Measurements from ENCODE around the gene ZNF865.

Gene ZNF865

GRCh38 chr19:55585658-55586339 is 19.6 kb upstream of the ZNF865 start:
- Histone ChIP-seq H4K20me1 (no peaks in the 10 kb centered on the region), H3K4me1 (peaks cover 50% of the 10 kb centered on the region), H3K9me3 (no peaks in the 10 kb centered on the region), H3K4me2 (peak overlapping the region; percentile 93), H3K4me3 (peak overlapping the region; percentile 62), H3K27ac (peak overlapping the region; percentile 97), H3K27me3 (no peaks in the 10 kb centered on the region), H3K36me3 (no peaks in the 10 kb centered on the region), H3K9ac (peak overlapping the region; percentile 80)
- no peak for TF ChIP-seq Cebpa-rat (IDR thresholded peaks at IDR 0.05)

DNA sequence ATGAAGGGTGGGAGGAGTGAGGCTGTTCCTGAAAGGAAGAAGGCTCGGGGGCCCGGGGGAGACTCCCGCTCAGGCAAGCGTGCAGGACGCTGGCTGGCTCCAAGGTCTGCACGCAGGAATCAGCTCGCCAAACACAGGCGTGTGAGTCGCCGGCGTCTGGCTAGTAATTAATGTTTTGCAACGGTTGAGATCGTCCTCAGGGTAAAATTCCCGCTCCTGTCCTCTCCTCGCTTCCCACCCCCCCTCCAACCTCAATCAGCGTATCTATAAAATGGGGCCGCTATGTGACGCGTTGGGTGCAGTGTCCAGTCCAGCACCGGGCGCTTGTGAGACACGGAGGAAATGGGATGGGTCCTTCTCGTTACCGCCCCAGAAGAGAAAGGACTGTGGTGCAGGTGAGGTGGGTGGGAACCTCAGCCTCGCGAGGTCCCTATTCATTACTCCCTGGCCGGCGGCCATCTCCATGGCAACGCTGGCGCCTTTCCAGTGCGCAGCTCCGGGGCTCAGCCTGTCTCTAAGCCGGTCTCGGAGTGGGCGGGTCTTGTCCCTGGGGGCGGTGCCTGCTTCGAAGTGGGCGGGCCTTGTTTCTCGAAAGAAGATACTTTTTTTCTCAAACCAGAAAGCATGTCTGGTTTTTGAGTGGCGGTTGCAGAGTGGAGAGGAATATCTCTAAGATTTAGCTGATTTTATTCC is 18.3 kb upstream of the ZNF865 start:
- Histone ChIP-seq H3K9ac (peak overlapping the region; percentile 66), H4K20me1 (no peaks in the 10 kb centered on the region)

DNA sequence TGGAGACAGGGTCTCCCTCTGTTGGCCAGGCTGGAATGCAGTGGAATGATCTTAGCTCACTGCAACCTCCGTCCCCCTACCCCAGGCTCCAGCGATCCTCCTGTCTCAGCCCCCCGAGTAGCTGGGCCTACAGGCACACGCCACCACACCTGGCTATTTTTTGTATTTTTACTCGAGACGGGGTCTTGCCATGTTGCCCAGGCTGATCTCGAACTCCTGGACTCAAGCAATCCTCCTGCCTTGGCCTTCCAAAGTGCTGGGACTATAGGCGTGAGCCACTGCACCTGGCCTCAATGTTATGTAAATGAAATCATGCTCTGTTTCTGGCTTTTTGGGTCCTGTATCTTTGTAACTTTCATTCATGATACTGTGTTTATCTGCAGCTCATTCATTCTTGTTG is 16.7 kb upstream of the ZNF865 start:
- no peaks in the 10 kb centered on the region for H4K20me1 ChIP-seq
- no peaks in the 10 kb centered on the region for H3K27me3 ChIP-seq
- peaks cover 28% of the 10 kb centered on the region for H3K36me3 ChIP-seq
- TF ChIP-seq Cebpa-rat (IDR thresholded peaks at IDR 0.05), result no peak
- no peak overlapping the region for H3K4me3 ChIP-seq
- no peak overlapping the region for H3K4me2 ChIP-seq
- no peaks in the 10 kb centered on the region for H3K9me3 ChIP-seq
- H3K27ac ChIP-seq, result no peak overlapping the region
- H3K9ac ChIP-seq, result no peak overlapping the region
- peaks cover 38% of the 10 kb centered on the region for H3K4me1 ChIP-seq

More for the DNA sequence above, 18.3 kb upstream of the ZNF865 start:
- Histone ChIP-seq H3K27me3 (no peaks in the 10 kb centered on the region), H3K9me3 (no peaks in the 10 kb centered on the region), H3K36me3 (peaks cover 11% of the 10 kb centered on the region), H3K27ac (peak overlapping the region; percentile 97), H3K4me1 (peaks cover 38% of the 10 kb centered on the region), H3K4me3 (peak overlapping the region; percentile 62), H3K4me2 (peak overlapping the region; percentile 93)
- TF ChIP-seq Cebpa-rat (IDR thresholded peaks at IDR 0.05), result no peak

GRCh38 chr19:55590109-55590508 is 15.3 kb upstream of the ZNF865 start:
- H3K4me2 ChIP-seq, result no peak overlapping the region
- H3K4me3 ChIP-seq, result no peak overlapping the region
- H4K20me1 ChIP-seq, result no peaks in the 10 kb centered on the region
- peaks cover 39% of the 10 kb centered on the region for H3K36me3 ChIP-seq
- peaks cover 30% of the 10 kb centered on the region for H3K4me1 ChIP-seq
- no peaks in the 10 kb centered on the region for H3K27me3 ChIP-seq
- peaks cover 2% of the 10 kb centered on the region; the same call in 1 of the 2 replicates for H3K9me3 ChIP-seq
- no peak for TF ChIP-seq Cebpa-rat (IDR thresholded peaks at IDR 0.05)
- H3K27ac ChIP-seq, result no peak overlapping the region
- H3K9ac ChIP-seq, result no peak overlapping the region

DNA sequence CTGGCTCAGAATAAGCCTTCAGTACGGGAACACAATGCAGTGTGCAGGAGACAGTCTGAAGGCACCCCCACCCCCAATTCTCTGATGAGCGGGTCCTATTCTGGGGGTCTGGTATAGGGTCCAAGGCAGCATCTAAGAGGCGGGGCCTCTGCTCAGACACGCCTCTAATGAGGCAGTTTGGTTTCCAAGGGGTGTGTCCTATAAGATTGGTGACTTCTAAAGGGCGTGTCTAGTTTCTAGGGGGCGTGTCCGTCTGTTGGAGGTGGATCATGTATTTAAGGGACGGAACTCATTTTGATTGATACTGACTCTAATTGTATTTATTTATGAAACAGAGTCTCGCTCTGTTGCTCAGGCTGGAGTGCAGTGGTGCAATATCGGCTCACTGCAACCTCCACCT is 14.8 kb upstream of the ZNF865 start:
- Histone ChIP-seq H4K20me1 (no peaks in the 10 kb centered on the region), H3K9ac (no peak overlapping the region), H3K4me2 (no peak overlapping the region), H3K4me3 (no peak overlapping the region), H3K27me3 (no peaks in the 10 kb centered on the region), H3K4me1 (peaks cover 26% of the 10 kb centered on the region), H3K27ac (no peak overlapping the region), H3K9me3 (peaks cover 7% of the 10 kb centered on the region; the same call in 1 of the 2 replicates), H3K36me3 (peaks cover 44% of the 10 kb centered on the region)
- no peak for TF ChIP-seq Cebpa-rat (IDR thresholded peaks at IDR 0.05)

DNA sequence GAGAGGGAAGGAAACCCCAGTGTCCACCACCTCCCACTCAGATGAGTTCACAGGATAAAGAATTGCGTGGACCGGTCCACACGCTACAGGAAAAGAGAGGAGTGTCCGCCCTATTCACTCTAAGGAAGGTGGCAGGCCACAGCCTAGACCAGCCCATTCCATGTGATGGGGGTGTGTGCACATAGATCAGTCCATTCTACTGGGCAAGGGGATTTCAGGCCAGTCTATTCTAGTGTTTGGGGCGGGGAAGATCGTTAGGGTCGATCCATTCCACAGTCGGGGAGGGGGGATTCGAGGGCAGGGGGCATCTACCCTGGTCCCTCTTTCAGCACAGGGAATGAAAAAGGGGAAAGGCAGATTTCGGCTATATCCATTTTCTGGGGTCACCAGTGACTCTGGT is 13.9 kb upstream of the ZNF865 start:
- Histone ChIP-seq H3K4me2 (no peak overlapping the region), H3K36me3 (peaks cover 54% of the 10 kb centered on the region), H3K27me3 (no peaks in the 10 kb centered on the region), H4K20me1 (no peaks in the 10 kb centered on the region), H3K9ac (no peak overlapping the region), H3K4me1 (peaks cover 18% of the 10 kb centered on the region), H3K9me3 (peaks cover 14% of the 10 kb centered on the region; the same call in 1 of the 2 replicates), H3K4me3 (no peak overlapping the region), H3K27ac (no peak overlapping the region)
- no peak for TF ChIP-seq Cebpa-rat (IDR thresholded peaks at IDR 0.05)

- no peaks in the 10 kb centered on the region for H4K20me1 ChIP-seq
- peaks cover 63% of the 10 kb centered on the region for H3K36me3 ChIP-seq
- no peak overlapping the region for H3K9ac ChIP-seq
- H3K27ac ChIP-seq, result no peak overlapping the region
- peaks cover 9% of the 10 kb centered on the region for H3K4me1 ChIP-seq
- no peaks in the 10 kb centered on the region for H3K27me3 ChIP-seq
- H3K4me2 ChIP-seq, result no peak overlapping the region
- no peak for TF ChIP-seq Cebpa-rat (IDR thresholded peaks at IDR 0.05)
- H3K9me3 ChIP-seq, result peaks cover 14% of the 10 kb centered on the region; the same call in 1 of the 2 replicates
- H3K4me3 ChIP-seq, result no peak overlapping the region
Observed at GRCh38 chr19:55592391-55593090, 12.9 kb upstream of the ZNF865 start.

GRCh38 chr19:55593096-55593772 is 12.2 kb upstream of the ZNF865 start:
- Histone ChIP-seq H3K4me2 (no peak overlapping the region), H3K4me3 (no peak overlapping the region)
- TF ChIP-seq Cebpa-rat (IDR thresholded peaks at IDR 0.05), result no peak

GRCh38 chr19:55594996-55595545 is 10.4 kb upstream of the ZNF865 start:
- no peak for TF ChIP-seq Cebpa-rat (IDR thresholded peaks at IDR 0.05)
- no peak overlapping the region for H3K27ac ChIP-seq

More at GRCh38 chr19:55593096-55593772, 12.2 kb upstream of the ZNF865 start:
- Histone ChIP-seq H4K20me1 (no peaks in the 10 kb centered on the region), H3K27ac (no peak overlapping the region), H3K27me3 (no peaks in the 10 kb centered on the region), H3K36me3 (peaks cover 70% of the 10 kb centered on the region), H3K9me3 (peaks cover 14% of the 10 kb centered on the region; the same call in 1 of the 2 replicates), H3K4me1 (peaks cover 6% of the 10 kb centered on the region), H3K9ac (no peak overlapping the region)

More at GRCh38 chr19:55594996-55595545, 10.4 kb upstream of the ZNF865 start:
- Histone ChIP-seq H3K27me3 (no peaks in the 10 kb centered on the region), H3K4me1 (peaks cover 9% of the 10 kb centered on the region), H3K9ac (no peak overlapping the region), H3K4me2 (no peak overlapping the region), H3K36me3 (peaks cover 70% of the 10 kb centered on the region), H3K9me3 (peaks cover 14% of the 10 kb centered on the region; the same call in 1 of the 2 replicates), H3K4me3 (no peak overlapping the region), H4K20me1 (no peaks in the 10 kb centered on the region)
